ENCODE measurements around the gene IRX3.

IRX3 gene

GRCh38 chr16:54285414-54286089 is 1.0 kb downstream of the IRX3 start:
- Histone ChIP-seq H3K27ac (ENCODE audit: insufficient read depth, low read depth, low read length, poor library complexity, severe bottlenecking) (peak overlapping the region; percentile 36), H3K4me3 (ENCODE audit: insufficient read depth, low read depth, low read length) (peak overlapping the region; percentile 80), H3K4me1 (ENCODE audit: control insufficient read depth, insufficient read depth, low read length) (peaks cover 8% of the 10 kb centered on the region), H3K9me3 (ENCODE audit: control insufficient read depth, low read length) (no peaks in the 10 kb centered on the region), H3K36me3 (ENCODE audit: control insufficient read depth, insufficient read depth, low read length) (no peaks in the 10 kb centered on the region), H3K27me3 (ENCODE audit: control insufficient read depth, insufficient read depth, low read length, poor library complexity, severe bottlenecking) (peaks cover 87% of the 10 kb centered on the region)
- 0 to 1% methylated on average over 77 of the region's 77 CpGs for WGBS, 2 experiments

GRCh38 chr16:54284931-54285413 is 1.6 kb downstream of the IRX3 start:
- Histone ChIP-seq H3K27me3 (ENCODE audit: control insufficient read depth, insufficient read depth, low read length, poor library complexity, severe bottlenecking) (peaks cover 87% of the 10 kb centered on the region), H3K27ac (ENCODE audit: insufficient read depth, low read depth, low read length, poor library complexity, severe bottlenecking) (no peak overlapping the region), H3K9me3 (ENCODE audit: control insufficient read depth, low read length) (no peaks in the 10 kb centered on the region), H3K36me3 (ENCODE audit: control insufficient read depth, insufficient read depth, low read length) (no peaks in the 10 kb centered on the region), H3K4me3 (ENCODE audit: insufficient read depth, low read depth, low read length) (peak overlapping the region; percentile 80), H3K4me1 (ENCODE audit: control insufficient read depth, insufficient read depth, low read length) (peaks cover 4% of the 10 kb centered on the region)
- 1% methylated on average over 41 to 42 of the region's 42 CpGs for WGBS, 2 experiments

GRCh38 chr16:54284319-54284930 is 2.2 kb downstream of the IRX3 start:
- H3K9me3 ChIP-seq (ENCODE audit: control insufficient read depth, low read length), result no peaks in the 10 kb centered on the region
- H3K4me1 ChIP-seq (ENCODE audit: control insufficient read depth, insufficient read depth, low read length), result peaks cover 3% of the 10 kb centered on the region
- H3K36me3 ChIP-seq (ENCODE audit: control insufficient read depth, insufficient read depth, low read length), result no peaks in the 10 kb centered on the region
- 1% methylated on average over 73 of the region's 73 CpGs for WGBS, 2 experiments
- H3K27ac ChIP-seq (ENCODE audit: insufficient read depth, low read depth, low read length, poor library complexity, severe bottlenecking), result peak overlapping the region; percentile 44
- H3K4me3 ChIP-seq (ENCODE audit: insufficient read depth, low read depth, low read length), result peak overlapping the region; percentile 80
- peaks cover 86% of the 10 kb centered on the region for H3K27me3 ChIP-seq (ENCODE audit: control insufficient read depth, insufficient read depth, low read length, poor library complexity, severe bottlenecking)

- peaks cover 80% of the 10 kb centered on the region for H3K27me3 ChIP-seq (ENCODE audit: control insufficient read depth, insufficient read depth, low read length, poor library complexity, severe bottlenecking)
- H3K9me3 ChIP-seq (ENCODE audit: control insufficient read depth, low read length), result no peaks in the 10 kb centered on the region
- WGBS, 2 experiments, result 2 to 3% methylated on average over 31 of the region's 31 CpGs
- peaks cover 3% of the 10 kb centered on the region for H3K4me1 ChIP-seq (ENCODE audit: control insufficient read depth, insufficient read depth, low read length)
- no peaks in the 10 kb centered on the region for H3K36me3 ChIP-seq (ENCODE audit: control insufficient read depth, insufficient read depth, low read length)
- H3K27ac ChIP-seq (ENCODE audit: insufficient read depth, low read depth, low read length, poor library complexity, severe bottlenecking), result peak overlapping the region; percentile 44
- peak overlapping the region; percentile 80 for H3K4me3 ChIP-seq (ENCODE audit: insufficient read depth, low read depth, low read length)
Measured at GRCh38 chr16:54283725-54284318, 2.8 kb downstream of the IRX3 start.

- no peaks in the 10 kb centered on the region for H3K36me3 ChIP-seq (ENCODE audit: control insufficient read depth, insufficient read depth, low read length)
- no peaks in the 10 kb centered on the region for H3K9me3 ChIP-seq (ENCODE audit: control insufficient read depth, low read length)
- 5 to 6% methylated on average over 34 to 35 of the region's 37 CpGs for WGBS, 2 experiments
- H3K27ac ChIP-seq (ENCODE audit: insufficient read depth, low read depth, low read length, poor library complexity, severe bottlenecking), result no peak overlapping the region
- H3K4me1 ChIP-seq (ENCODE audit: control insufficient read depth, insufficient read depth, low read length), result peaks cover 5% of the 10 kb centered on the region
- H3K4me3 ChIP-seq (ENCODE audit: insufficient read depth, low read depth, low read length), result peak overlapping the region; percentile 80
- peaks cover 73% of the 10 kb centered on the region for H3K27me3 ChIP-seq (ENCODE audit: control insufficient read depth, insufficient read depth, low read length, poor library complexity, severe bottlenecking)
Measured at GRCh38 chr16:54282928-54283724, 3.5 kb downstream of the IRX3 start.

- Histone ChIP-seq H3K4me3 (ENCODE audit: insufficient read depth, low read depth, low read length) (peak overlapping the region; percentile 80), H3K4me1 (ENCODE audit: control insufficient read depth, insufficient read depth, low read length) (peaks cover 13% of the 10 kb centered on the region), H3K27ac (ENCODE audit: insufficient read depth, low read depth, low read length, poor library complexity, severe bottlenecking) (no peak overlapping the region), H3K9me3 (ENCODE audit: control insufficient read depth, low read length) (no peaks in the 10 kb centered on the region), H3K27me3 (ENCODE audit: control insufficient read depth, insufficient read depth, low read length, poor library complexity, severe bottlenecking) (peaks cover 65% of the 10 kb centered on the region), H3K36me3 (ENCODE audit: control insufficient read depth, insufficient read depth, low read length) (no peaks in the 10 kb centered on the region)
- 2% methylated on average over 40 to 42 of the region's 42 CpGs for WGBS, 2 experiments
Measured at GRCh38 chr16:54282202-54282927, 4.2 kb downstream of the IRX3 start.

GRCh38 chr16:54281535-54282201 is 4.9 kb downstream of the IRX3 start:
- Histone ChIP-seq H3K36me3 (ENCODE audit: control insufficient read depth, insufficient read depth, low read length) (no peaks in the 10 kb centered on the region), H3K9me3 (ENCODE audit: control insufficient read depth, low read length) (no peaks in the 10 kb centered on the region), H3K27me3 (ENCODE audit: control insufficient read depth, insufficient read depth, low read length, poor library complexity, severe bottlenecking) (peaks cover 61% of the 10 kb centered on the region), H3K27ac (ENCODE audit: insufficient read depth, low read depth, low read length, poor library complexity, severe bottlenecking) (no peak overlapping the region), H3K4me1 (ENCODE audit: control insufficient read depth, insufficient read depth, low read length) (peaks cover 15% of the 10 kb centered on the region), H3K4me3 (ENCODE audit: insufficient read depth, low read depth, low read length) (peak overlapping the region; percentile 28)
- 12 to 13% methylated on average over 53 of the region's 53 CpGs for WGBS, 2 experiments

- Histone ChIP-seq H3K4me3 (ENCODE audit: insufficient read depth, low read depth, low read length) (no peak overlapping the region), H3K27me3 (ENCODE audit: control insufficient read depth, insufficient read depth, low read length, poor library complexity, severe bottlenecking) (peaks cover 61% of the 10 kb centered on the region), H3K36me3 (ENCODE audit: control insufficient read depth, insufficient read depth, low read length) (no peaks in the 10 kb centered on the region), H3K27ac (ENCODE audit: insufficient read depth, low read depth, low read length, poor library complexity, severe bottlenecking) (no peak overlapping the region), H3K4me1 (ENCODE audit: control insufficient read depth, insufficient read depth, low read length) (peaks cover 15% of the 10 kb centered on the region), H3K9me3 (ENCODE audit: control insufficient read depth, low read length) (no peaks in the 10 kb centered on the region)
- WGBS, 2 experiments, result 89 to 95% methylated on average over 3 of the region's 3 CpGs
Measured at GRCh38 chr16:54280751-54281150, 5.8 kb downstream of the IRX3 start.
